Esophagus muscularis mucosa (tissue), 4 donors: ENCODE measurements around the gene DVL1. TPM values are rescaled to one million over a fixed set of nuclear protein-coding genes. Genes with fewer than 3 reads are reported as not detected.
"Not testable (repeated sequence)": the region's sequence is repeated elsewhere in the genome, so short reads cannot be mapped to it uniquely, and the experiment has no call there.

ENCODE experiments used
- DNase-seq: peaks from one replicate; pipeline ENCODE4 v3.0.0-alpha.2; 2017; ENCODE audit errors: extremely low spot score
- H3K27ac ChIP-seq, 4 donors: fragments of 200-600 bp; sonication (generic); replicated peaks in 1 of 4; 1 replicate in 3 of 4; 2 replicates in 1 of 4; pipeline ENCODE4 v1.5.1; 2016 to 2019; ENCODE audit warnings: mild to moderate bottlenecking in 1 of 4
- H3K27me3 ChIP-seq, 4 donors: fragments of 200-600 bp; sonication (generic); one replicate each; pipeline versions ENCODE4 v1.5.1 to v1.6.0; 2016 to 2019
- H3K36me3 ChIP-seq, 4 donors: fragments of 200-600 bp; sonication (generic); one replicate each; pipeline ENCODE4 v1.5.1; 2016 to 2019
- H3K4me1 ChIP-seq, 4 donors: fragments of 200-600 bp; sonication (generic); one replicate each; pipeline ENCODE4 v1.5.1; 2016 to 2019
- H3K4me3 ChIP-seq, 4 donors: fragments of 200-600 bp; sonication (generic); 1 replicate in 2 of 4; 2 replicates in 2 of 4; pipeline ENCODE4 v1.5.1; 2016 to 2019; ENCODE audit warnings: mild to moderate bottlenecking in 4 of 4, moderate library complexity in 1 of 4
- H3K9me3 ChIP-seq, 4 donors: fragments of 200-600 bp; sonication (generic); 1 replicate in 3 of 4; 2 replicates in 1 of 4; pipeline ENCODE4 v1.5.1; 2016 to 2019
- EP300 ChIP-seq: sonication (generic); formaldehyde crosslinking; IDR thresholded peaks from one replicate; pipeline ENCODE4 v1.6.1; 2017; ENCODE audit warnings: antibody characterized with exemption
- POLR2A ChIP-seq: fragments of 450-650 bp; IDR thresholded peaks from one replicate; pipeline ENCODE4 v1.6.1; 2017; ENCODE audit warnings: antibody characterized with exemption, moderate library complexity, mild to moderate bottlenecking, low read depth
- POLR2AphosphoS5 ChIP-seq, 2 donors: sonication (generic); formaldehyde crosslinking; IDR thresholded peaks; one replicate each; pipeline ENCODE4 v1.6.1; 2017; ENCODE audit warnings: antibody characterized with exemption in 2 of 2
- WGBS: methylation state at CpG from one replicate; pipeline ENCODE4 v1.1.5; 2018; 5-methylcytosine and 5-hydroxymethylcytosine counted together
- intact Hi-C: fragments of 100-400 bp; cut with DNase I; formaldehyde crosslinking; loops from one replicate; pipeline ENCODE4 v1.15.1; 2023
- total RNA-seq, 4 donors: library from RNA; depleted of rRNA; stranded (reverse); fragments of >200 nt; gene quantifications; one replicate each; pipeline versions ENCODE4 v1.1.0 to v1.2.1, GENCODE V29; 2016
- TF ChIP-seq, protein P1 (sequence below), 3 experiments: fragments of 200-600 bp in 2 of 3; fragments of 450-650 bp in 1 of 3; sonication (generic) in 2 of 3; IDR thresholded peaks; one replicate each; pipeline ENCODE4 v1.5.1; 2017 to 2019; ENCODE audit warnings: antibody characterized with exemption in 3 of 3, mild to moderate bottlenecking in 2 of 3, moderate library complexity in 1 of 3

Gene DVL1
- total RNA-seq, 4 donors from 2014 or later, result 66.9 to 141 (median 114) TPM

GRCh38 chr1:1371364-1371745, 22.1 kb upstream of the DVL1 start:
- TF ChIP-seq, protein P1, sequence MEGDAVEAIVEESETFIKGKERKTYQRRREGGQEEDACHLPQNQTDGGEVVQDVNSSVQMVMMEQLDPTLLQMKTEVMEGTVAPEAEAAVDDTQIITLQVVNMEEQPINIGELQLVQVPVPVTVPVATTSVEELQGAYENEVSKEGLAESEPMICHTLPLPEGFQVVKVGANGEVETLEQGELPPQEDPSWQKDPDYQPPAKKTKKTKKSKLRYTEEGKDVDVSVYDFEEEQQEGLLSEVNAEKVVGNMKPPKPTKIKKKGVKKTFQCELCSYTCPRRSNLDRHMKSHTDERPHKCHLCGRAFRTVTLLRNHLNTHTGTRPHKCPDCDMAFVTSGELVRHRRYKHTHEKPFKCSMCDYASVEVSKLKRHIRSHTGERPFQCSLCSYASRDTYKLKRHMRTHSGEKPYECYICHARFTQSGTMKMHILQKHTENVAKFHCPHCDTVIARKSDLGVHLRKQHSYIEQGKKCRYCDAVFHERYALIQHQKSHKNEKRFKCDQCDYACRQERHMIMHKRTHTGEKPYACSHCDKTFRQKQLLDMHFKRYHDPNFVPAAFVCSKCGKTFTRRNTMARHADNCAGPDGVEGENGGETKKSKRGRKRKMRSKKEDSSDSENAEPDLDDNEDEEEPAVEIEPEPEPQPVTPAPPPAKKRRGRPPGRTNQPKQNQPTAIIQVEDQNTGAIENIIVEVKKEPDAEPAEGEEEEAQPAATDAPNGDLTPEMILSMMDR (IDR thresholded peaks at IDR 0.05), result no peak
- TF ChIP-seq POLR2AphosphoS5 (IDR thresholded peaks at IDR 0.05) (no peak), EP300 (no peak), POLR2A (no peak)
- no peak overlapping the region for H3K27ac ChIP-seq
- WGBS, result 58% methylated on average over 11 of the region's 12 CpGs

DNA sequence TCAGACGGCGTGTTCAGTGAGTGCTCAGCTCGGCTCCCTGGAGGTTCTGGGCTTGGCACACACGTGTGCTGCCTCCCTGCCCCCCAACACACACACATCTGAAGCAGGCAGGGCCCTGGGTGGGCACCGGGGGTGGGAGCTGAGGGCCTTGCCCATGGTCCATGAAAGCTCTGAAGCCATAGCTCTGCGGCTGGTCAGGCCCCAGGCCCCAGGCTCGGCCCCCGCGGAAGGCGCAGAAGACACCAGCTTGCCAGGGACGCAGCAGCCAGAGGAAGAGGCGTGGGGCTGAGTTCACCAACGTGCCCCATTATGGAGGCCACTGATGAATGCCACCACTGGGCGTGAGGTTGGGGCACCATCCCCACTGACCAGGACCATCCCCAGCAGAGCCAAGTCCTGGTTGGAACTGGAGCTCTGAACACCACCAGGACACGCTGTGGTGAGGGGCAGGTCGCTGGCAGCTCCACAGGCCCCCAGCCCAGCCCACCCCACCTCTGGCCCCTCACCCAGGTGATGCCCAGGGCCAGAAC, 21.6 kb upstream of the DVL1 start:
- intact Hi-C loops, result loop anchor here (10.0 kb wide), 1 partner anchor 256 kb away; the partner anchor contains the start of gene C1orf159
- Histone ChIP-seq H3K9me3 (no peaks in the 10 kb centered on the region), H3K27ac (no peak overlapping the region), H3K4me1 (peaks cover 27 to 39% (median 38%) of the 10 kb centered on the region in 4 donors), H3K27me3 (no peaks in the 10 kb centered on the region), H3K4me3 (no peak overlapping the region), H3K36me3 (peaks cover 0 to 19% (median 15%) of the 10 kb centered on the region in 4 donors)
- TF ChIP-seq, protein P1 (IDR thresholded peaks at IDR 0.05), result no peak
- no peak for TF ChIP-seq EP300
- TF ChIP-seq POLR2A, result no peak
- TF ChIP-seq POLR2AphosphoS5 (IDR thresholded peaks at IDR 0.05), result no peak
- no peak for DNase-seq
- 84% methylated on average over 13 of the region's 16 CpGs for WGBS

More at GRCh38 chr1:1371364-1371745, 22.1 kb upstream of the DVL1 start:
- Histone ChIP-seq H3K27me3 (no peaks in the 10 kb centered on the region), H3K9me3 (no peaks in the 10 kb centered on the region), H3K4me1 (peaks cover 32 to 44% (median 43%) of the 10 kb centered on the region in 4 donors), H3K36me3 (peaks cover 0 to 19% (median 15%) of the 10 kb centered on the region in 4 donors), H3K4me3 (no peak overlapping the region)
- intact Hi-C loops, result loop anchor here (10.0 kb wide), 1 partner anchor 257 kb away; the partner anchor contains the start of gene C1orf159
- no peak for DNase-seq

DNA sequence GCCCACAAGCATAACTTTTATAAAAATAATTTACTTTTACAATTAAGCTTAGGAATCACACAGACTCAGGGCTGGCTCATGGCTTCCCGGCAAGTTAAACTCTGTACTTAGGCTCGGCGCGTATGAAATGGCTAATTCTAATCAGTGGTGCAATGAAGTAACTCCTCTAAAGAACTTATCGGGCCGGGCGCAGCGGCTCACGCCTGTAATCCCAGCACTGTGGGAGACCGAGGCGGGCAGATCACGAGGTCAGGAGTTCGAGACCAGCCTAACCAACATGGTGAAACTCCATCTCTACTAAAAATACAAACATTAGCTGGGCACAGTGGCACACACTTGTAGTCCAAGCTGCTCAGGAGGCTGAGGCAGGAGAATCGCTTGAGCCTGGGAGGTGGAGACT, 20.9 kb upstream of the DVL1 start:
- not testable (repeated sequence) for H3K9me3 ChIP-seq, H3K27me3 ChIP-seq, H3K4me3 ChIP-seq, H3K27ac ChIP-seq, DNase-seq
- 87% methylated on average over 14 of the region's 14 CpGs for WGBS
- Histone ChIP-seq H3K4me1 (peaks cover 25 to 36% (median 35%) of the 10 kb centered on the region in 4 donors), H3K36me3 (peaks cover 0 to 19% (median 15%) of the 10 kb centered on the region in 4 donors)
- intact Hi-C loops, result loop anchor here (10.0 kb wide), 1 partner anchor 255 kb away; the partner anchor contains the start of gene C1orf159

GRCh38 chr1:1367315-1367714, 18.1 kb upstream of the DVL1 start:
- TF ChIP-seq EP300, result no peak
- no peak overlapping the region for H3K27ac ChIP-seq
- 94% methylated on average over 5 of the region's 5 CpGs for WGBS
- DNase-seq, result no peak
- no peak overlapping the region for H3K4me3 ChIP-seq
- H3K9me3 ChIP-seq, result no peaks in the 10 kb centered on the region
- peaks cover 9 to 14% (median 14%) of the 10 kb centered on the region in 4 donors for H3K4me1 ChIP-seq
- H3K27me3 ChIP-seq, result no peaks in the 10 kb centered on the region
- intact Hi-C loops, result no loop called here
- H3K36me3 ChIP-seq, result peaks cover 0 to 4% (median under 1%) of the 10 kb centered on the region in 4 donors

DNA sequence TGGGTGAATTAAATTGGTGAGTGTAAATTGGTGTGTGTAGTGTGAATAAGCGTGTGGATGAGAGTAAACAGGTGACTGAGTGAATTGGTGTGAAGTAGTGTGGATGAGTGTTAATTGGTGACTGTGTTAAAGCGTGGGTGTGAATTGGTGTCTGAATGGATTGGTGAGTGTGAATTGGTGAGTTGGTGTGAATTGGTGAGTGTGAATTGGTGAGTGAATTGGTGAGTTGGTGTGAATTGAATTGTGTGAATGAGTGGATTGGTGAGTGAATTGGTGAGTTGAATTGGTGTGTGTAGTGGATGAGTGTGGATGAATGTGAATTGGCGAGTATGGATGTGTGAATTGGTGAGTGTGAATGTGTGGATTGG, 17.5 kb upstream of the DVL1 start:
- H3K4me3 ChIP-seq, result no peak overlapping the region
- intact Hi-C loops, result no loop called here
- no peak for DNase-seq
- no peak for TF ChIP-seq EP300
- TF ChIP-seq, protein P1 (IDR thresholded peaks at IDR 0.05), result no peak
- peaks cover 2 to 14% (median 14%) of the 10 kb centered on the region in 4 donors for H3K4me1 ChIP-seq
- no peak overlapping the region for H3K27ac ChIP-seq
- no peaks in the 10 kb centered on the region for H3K27me3 ChIP-seq
- 88% methylated on average over 2 of the region's 3 CpGs for WGBS
- peaks cover 0 to 4% (median 0%) of the 10 kb centered on the region in 4 donors for H3K36me3 ChIP-seq
- no peaks in the 10 kb centered on the region for H3K9me3 ChIP-seq
